Raji (cell line): ENCODE data around the gene UBE2I.

Source experiments
- POLR2A ChIP-seq: IDR thresholded peaks from 2 replicates; pipeline ENCODE4 v1.6.1; 2011; ENCODE audit warnings: low read depth, low read length, control low read depth; ENCODE audit not compliant: insufficient read depth

The UBE2I gene

GRCh38 chr16:1363501-1364041 is 54.1 kb downstream of the UBE2I start:
- no peak for TF ChIP-seq POLR2A

DNA sequence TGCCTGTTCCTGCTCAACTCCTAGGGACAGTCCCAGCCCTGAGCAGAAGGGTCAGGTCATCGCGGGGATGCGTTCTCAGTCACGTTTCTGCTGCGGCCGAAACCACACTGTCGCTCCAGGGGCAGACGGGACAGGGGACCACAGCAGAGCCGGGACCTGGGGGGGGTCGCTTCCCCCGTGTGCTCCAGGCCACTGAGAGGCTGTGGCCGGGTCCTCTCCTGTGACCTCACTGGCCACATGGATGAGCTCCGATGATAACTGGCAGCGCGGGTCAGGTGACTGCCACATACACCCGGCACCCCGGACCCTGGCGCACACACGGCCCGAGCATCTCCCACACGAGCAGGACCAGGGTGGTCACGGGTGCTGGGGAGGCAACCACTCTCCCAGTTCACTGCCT is 55.1 kb downstream of the UBE2I start:
- TF ChIP-seq POLR2A, result no peak

DNA sequence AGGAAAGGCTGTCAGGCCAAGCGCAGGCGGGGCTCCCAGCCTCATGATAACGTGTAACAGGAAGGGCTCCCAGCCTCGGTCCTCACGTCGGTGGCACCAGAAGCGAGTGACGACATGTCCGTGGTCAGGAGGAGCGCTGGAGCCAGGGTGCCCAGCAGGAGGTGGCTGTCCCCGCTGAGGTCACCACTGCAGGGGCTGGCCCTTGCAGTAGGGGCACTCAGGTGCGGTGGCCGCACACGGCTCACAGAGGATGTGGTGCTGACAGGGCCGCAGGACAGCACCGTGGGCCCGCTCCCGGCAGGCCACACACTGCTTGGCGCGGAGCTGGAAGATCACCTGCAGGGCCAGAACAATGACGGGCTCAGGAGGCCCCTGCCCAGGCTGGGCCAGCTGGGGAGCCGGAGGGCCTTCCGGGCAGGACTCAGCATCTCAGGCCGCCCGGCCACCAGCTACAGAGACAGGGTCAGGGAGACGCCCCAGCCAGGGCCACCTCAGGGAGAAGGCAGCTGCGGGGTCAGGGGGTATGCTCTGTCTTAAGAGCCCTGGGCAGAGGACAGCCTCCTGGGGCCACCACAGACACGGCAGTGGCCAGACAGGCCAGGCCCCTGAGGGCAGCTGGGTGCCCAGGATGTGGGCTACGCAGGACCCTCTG is 56.8 kb downstream of the UBE2I start:
- TF ChIP-seq POLR2A, result no peak

DNA sequence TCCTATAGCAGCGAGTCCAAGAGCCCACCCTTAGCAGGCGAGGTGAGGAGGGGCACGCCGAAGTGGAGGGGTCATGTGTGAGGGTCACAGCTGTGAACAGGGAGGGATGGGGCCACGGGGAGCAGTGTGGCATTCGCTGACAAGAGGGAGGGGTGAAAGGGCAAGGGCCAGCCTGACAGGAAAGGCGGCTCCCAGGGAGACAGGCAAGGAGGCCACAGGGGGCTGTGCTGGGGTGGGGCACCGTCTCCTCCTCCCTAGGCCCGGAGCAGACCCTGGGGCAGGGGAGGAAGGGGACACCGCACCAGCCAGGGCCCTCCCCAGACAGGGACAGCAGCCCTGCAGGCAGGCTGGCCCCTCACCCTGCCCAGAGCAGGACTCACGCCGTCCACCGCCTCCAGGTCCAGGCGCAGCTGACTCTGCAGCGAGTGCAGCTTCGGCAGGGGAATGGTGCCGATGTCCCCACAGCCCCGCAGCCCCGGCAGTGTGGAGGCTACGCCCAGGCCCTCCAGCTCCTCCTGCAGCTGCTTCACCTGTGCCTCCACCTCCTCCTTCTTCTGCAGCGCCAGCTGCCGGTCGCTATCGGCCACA is 57.4 kb downstream of the UBE2I start:
- no peak for TF ChIP-seq POLR2A

DNA sequence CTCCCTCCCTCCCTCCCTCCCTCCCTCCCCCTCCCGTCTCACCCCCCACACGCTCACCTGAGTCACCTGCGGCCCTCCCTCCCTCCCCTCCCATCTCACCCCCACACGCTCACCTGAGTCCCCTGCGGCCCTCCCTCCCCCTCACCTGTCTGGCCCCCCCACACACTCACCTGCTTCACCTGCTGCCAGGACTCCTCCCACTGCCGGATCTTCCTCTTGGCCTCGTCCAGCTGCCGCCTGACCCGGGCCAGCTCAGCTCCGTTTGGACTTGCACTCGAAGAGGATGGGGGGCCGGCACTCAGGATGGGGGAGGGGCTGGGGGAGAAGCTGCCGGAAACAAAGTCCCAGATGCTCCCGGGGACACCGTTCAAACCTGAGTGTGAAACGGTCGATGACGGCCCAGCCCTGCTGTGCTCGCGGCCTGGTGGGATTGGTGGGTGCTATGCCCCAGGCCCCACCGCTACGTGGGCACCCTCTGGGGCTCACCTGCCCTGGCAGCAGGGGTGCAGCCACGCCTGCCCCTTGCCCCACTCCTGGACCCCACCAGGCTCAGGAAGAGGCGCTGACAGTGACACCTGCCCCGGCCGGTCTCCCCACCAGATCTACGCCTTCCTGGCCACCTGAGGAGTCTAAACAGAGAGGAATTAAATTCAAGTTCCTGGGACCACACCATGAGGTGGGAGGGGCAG is 58.2 kb downstream of the UBE2I start:
- TF ChIP-seq POLR2A, result no peak

GRCh38 chr16:1371054-1371978 is 61.9 kb downstream of the UBE2I start:
- no peak for TF ChIP-seq POLR2A

GRCh38 chr16:1372292-1372950 is 63.0 kb downstream of the UBE2I start:
- TF ChIP-seq POLR2A, result no peak

GRCh38 chr16:1374418-1375297 is 65.2 kb downstream of the UBE2I start:
- no peak for TF ChIP-seq POLR2A

- TF ChIP-seq POLR2A, result no peak
These were observed 65.8 kb downstream of the UBE2I start for GRCh38 chr16:1375298-1375640.

- TF ChIP-seq POLR2A, result no peak
These were observed 66.4 kb downstream of the UBE2I start for GRCh38 chr16:1375741-1376410.
